ENCODE data around the gene IFFO2. TPM values are rescaled to one million over a fixed set of nuclear protein-coding genes. Genes with fewer than 3 reads are reported as not detected.

Gene IFFO2
- total RNA-seq, 1 donor from 2014 or later = 34.6 TPM

- Histone ChIP-seq H3K27ac (no peak overlapping the region), H3K4me1 (no peaks in the 10 kb centered on the region), H3K36me3 (no peaks in the 10 kb centered on the region), H3K9me3 (no peaks in the 10 kb centered on the region), H3K4me3 (no peak overlapping the region), H3K27me3 (no peaks in the 10 kb centered on the region)
- peak in 1 of 2 donors; percentile 90 for DNase-seq (ENCODE audit: extremely low spot score in 2 of 2)
- intact Hi-C loops (cut with DNase I) = no loop called here
- no peak for TF ChIP-seq POLR2A (IDR thresholded peaks at IDR 0.05)
- no peak for TF ChIP-seq CTCF (IDR thresholded peaks at IDR 0.05)
- no peak for TF ChIP-seq POLR2AphosphoS5 (IDR thresholded peaks at IDR 0.05; ENCODE audit: insufficient read depth in 1 of 2, low read depth in 1 of 2)
These were observed 22.2 kb upstream of the IFFO2 start for GRCh38 chr1:18978706-18979105.

- Histone ChIP-seq H3K9me3 (no peaks in the 10 kb centered on the region), H3K36me3 (no peaks in the 10 kb centered on the region), H3K4me3 (no peak overlapping the region), H3K27me3 (no peaks in the 10 kb centered on the region), H3K27ac (no peak overlapping the region), H3K4me1 (peaks cover 8% of the 10 kb centered on the region)
- no peak for TF ChIP-seq POLR2AphosphoS5 (IDR thresholded peaks at IDR 0.05; ENCODE audit: insufficient read depth in 1 of 2, low read depth in 1 of 2)
- TF ChIP-seq CTCF (IDR thresholded peaks at IDR 0.05) = no peak
- TF ChIP-seq POLR2A (IDR thresholded peaks at IDR 0.05) = no peak
- no peak for DNase-seq (ENCODE audit: extremely low spot score in 2 of 2)
- intact Hi-C loops (cut with DNase I) = no loop called here
These were observed 21.0 kb upstream of the IFFO2 start for GRCh38 chr1:18977428-18977827.

- Histone ChIP-seq H3K9me3 (no peaks in the 10 kb centered on the region), H3K4me3 (no peak overlapping the region), H3K36me3 (no peaks in the 10 kb centered on the region), H3K27me3 (no peaks in the 10 kb centered on the region), H3K27ac (no peak overlapping the region), H3K4me1 (peaks cover 11% of the 10 kb centered on the region)
- intact Hi-C loops (cut with DNase I) = no loop called here
- no peak for DNase-seq (ENCODE audit: extremely low spot score in 2 of 2)
- TF ChIP-seq POLR2A (IDR thresholded peaks at IDR 0.05) (no peak), POLR2AphosphoS5 (IDR thresholded peaks at IDR 0.05; ENCODE audit: insufficient read depth in 1 of 2, low read depth in 1 of 2) (no peak), CTCF (IDR thresholded peaks at IDR 0.05) (no peak)
These were observed 19.6 kb upstream of the IFFO2 start for GRCh38 chr1:18976096-18976495.

- no peaks in the 10 kb centered on the region for H3K27me3 ChIP-seq
- peaks cover 11% of the 10 kb centered on the region for H3K4me1 ChIP-seq
- intact Hi-C loops (cut with DNase I) = no loop called here
These were observed 18.1 kb upstream of the IFFO2 start for GRCh38 chr1:18974606-18975005.

GRCh38 chr1:18974005-18974404 is 17.5 kb upstream of the IFFO2 start:
- Histone ChIP-seq H3K27ac (no peak overlapping the region), H3K9me3 (no peaks in the 10 kb centered on the region), H3K4me1 (peaks cover 11% of the 10 kb centered on the region), H3K36me3 (no peaks in the 10 kb centered on the region), H3K27me3 (no peaks in the 10 kb centered on the region), H3K4me3 (no peak overlapping the region)
- intact Hi-C loops (cut with DNase I) = no loop called here
- DNase-seq (ENCODE audit: extremely low spot score in 2 of 2) = no peak
- TF ChIP-seq POLR2AphosphoS5 (IDR thresholded peaks at IDR 0.05; ENCODE audit: insufficient read depth in 1 of 2, low read depth in 1 of 2) (no peak), CTCF (IDR thresholded peaks at IDR 0.05) (no peak), POLR2A (IDR thresholded peaks at IDR 0.05) (no peak)

More at GRCh38 chr1:18974606-18975005, 18.1 kb upstream of the IFFO2 start:
- Histone ChIP-seq H3K27ac (no peak overlapping the region), H3K9me3 (no peaks in the 10 kb centered on the region), H3K36me3 (no peaks in the 10 kb centered on the region), H3K4me3 (no peak overlapping the region)
- DNase-seq (ENCODE audit: extremely low spot score in 2 of 2) = no peak
- TF ChIP-seq POLR2A (IDR thresholded peaks at IDR 0.05) (no peak), CTCF (IDR thresholded peaks at IDR 0.05) (no peak), POLR2AphosphoS5 (IDR thresholded peaks at IDR 0.05; ENCODE audit: insufficient read depth in 1 of 2, low read depth in 1 of 2) (no peak)
